ENCODE measurements around the gene CLIC4. TPM values are rescaled to one million over a fixed set of nuclear protein-coding genes. Genes with fewer than 3 reads are reported as not detected.
"Not testable (repeated sequence)": the region's sequence is repeated elsewhere in the genome, so short reads cannot be mapped to it uniquely, and the experiment has no call there.

The CLIC4 gene
- 1 to 10 TPM; 3.0 to 3.8 TPM for total RNA-seq
- 1 to 10 TPM in 1 of 2 donors, under 1 TPM in 1; 0.62 to 1.9 TPM for polyA plus RNA-seq

- Mint-ChIP-seq H3K36me3 (peaks cover 0 to 2% of the 10 kb centered on the region in 2 donors), H3K27me3 (peaks cover 6 to 9% of the 10 kb centered on the region in 2 donors), H3K4me1 (peaks cover 2 to 21% (median 11%) of the 10 kb centered on the region in 4 donors), H3K4me3 (peak within 1 kb of the TSS; percentile 83 to 93 (median 87)), H3K27ac (peak within 1 kb of the TSS; percentile 58 to 90 (median 86)), H3K9me3 (no peaks in the 10 kb centered on the region)
- DNase-seq, result peak; percentile 98 to 99 (median 99)
- CTCF ChIA-PET (ENCODE audit: partially characterized antibody), result interaction anchor here (0.8 to 3.5 kb wide), 8 partner anchors 11 to 595 kb away, joined by 3 to 26 read pairs (median 4); no protein-coding TSS in a partner anchor
- Histone ChIP-seq H3K9me3 (ENCODE audit: control insufficient read depth in 1 of 2, low read length in 2 of 2) (no peaks in the 10 kb centered on the region), H3K4me1 (ENCODE audit: insufficient read depth, low read length) (peaks cover 26% of the 10 kb centered on the region), H3K27ac (ENCODE audit: low read depth, low read length) (peak within 1 kb of the TSS; percentile 55), H3K4me3 (ENCODE audit: low read length in 2 of 2) (peak within 1 kb of the TSS in 1 of 2 donors; percentile 58), H3K27me3 (ENCODE audit: insufficient read depth, low read length) (no peaks in the 10 kb centered on the region), H3K36me3 (ENCODE audit: insufficient read depth, low read length) (no peaks in the 10 kb centered on the region)
- POLR2A ChIA-PET (ENCODE audit: partially characterized antibody), result interaction anchor here (0.5 to 1.9 kb wide), 15 partner anchors 9 to 1842 kb away, joined by 3 to 9 read pairs (median 3); partner anchors contain the start of genes SRRM1 and SYF2
- intact Hi-C loops (cut with micrococcal nuclease), result loop anchor here (1.0 to 10.0 kb wide), 5 partner anchors 86 to 786 kb away; partner anchors contain the start of genes MACO1, PNRC2, RCAN3 and SRRM1
Observed at GRCh38 chr1:24744911-24745710, at the start of gene CLIC4. Gene CLIC4, plus strand, starts transcription at chr1:24745447. Its CDS starts 107 bp downstream, at chr1:24745554.

GRCh38 chr1:24696041-24696755, 49.0 kb upstream of the CLIC4 start:
- DNase-seq, result no peak
- Mint-ChIP-seq H3K4me1 (peaks cover 0 to 6% (median 2%) of the 10 kb centered on the region in 4 donors), H3K27ac (no peak overlapping the region), H3K4me3 (no peak overlapping the region), H3K36me3 (no peaks in the 10 kb centered on the region), H3K27me3 (no peaks in the 10 kb centered on the region), H3K9me3 (no peaks in the 10 kb centered on the region)
- Histone ChIP-seq H3K4me1 (ENCODE audit: insufficient read depth, low read length) (no peaks in the 10 kb centered on the region), H3K27ac (ENCODE audit: low read depth, low read length) (no peak overlapping the region), H3K9me3 (ENCODE audit: control insufficient read depth in 1 of 2, low read length in 2 of 2) (no peaks in the 10 kb centered on the region), H3K4me3 (ENCODE audit: low read length in 2 of 2) (no peak overlapping the region), H3K27me3 (ENCODE audit: insufficient read depth, low read length) (no peaks in the 10 kb centered on the region), H3K36me3 (ENCODE audit: insufficient read depth, low read length) (no peaks in the 10 kb centered on the region)
- intact Hi-C loops (cut with micrococcal nuclease), result no loop called here
- POLR2A ChIA-PET (ENCODE audit: partially characterized antibody), result interaction anchor here (1.7 kb wide), 1 partner anchor 9 kb away, joined by 5 read pairs; no protein-coding TSS in a partner anchor
- CTCF ChIA-PET (ENCODE audit: partially characterized antibody), result interaction anchor here (0.7 to 2.6 kb wide), 3 partner anchors 134 to 728 kb away, joined by 3 to 10 read pairs (median 5); no protein-coding TSS in a partner anchor

- POLR2A ChIA-PET (ENCODE audit: partially characterized antibody), result interaction anchor here (1.7 kb wide), 1 partner anchor 9 kb away, joined by 5 read pairs; no protein-coding TSS in a partner anchor
- CTCF ChIA-PET (ENCODE audit: partially characterized antibody), result interaction anchor here (0.7 to 2.6 kb wide), 4 partner anchors 9 to 729 kb away, joined by 3 to 10 read pairs (median 3); no protein-coding TSS in a partner anchor
- H3K4me1 ChIP-seq (ENCODE audit: insufficient read depth, low read length), result no peaks in the 10 kb centered on the region
- H3K36me3 ChIP-seq (ENCODE audit: insufficient read depth, low read length), result no peaks in the 10 kb centered on the region
- no peaks in the 10 kb centered on the region for H3K27me3 Mint-ChIP-seq
- no peaks in the 10 kb centered on the region for H3K27me3 ChIP-seq (ENCODE audit: insufficient read depth, low read length)
- H3K9me3 Mint-ChIP-seq, result no peaks in the 10 kb centered on the region
- H3K27ac Mint-ChIP-seq, result peak overlapping the region in 2 of 7 donors; percentile 9 to 19
- no peak overlapping the region for H3K4me3 ChIP-seq (ENCODE audit: low read length in 2 of 2)
- H3K27ac ChIP-seq (ENCODE audit: low read depth, low read length), result no peak overlapping the region
- H3K4me3 Mint-ChIP-seq, result peak overlapping the region in 1 of 8 donors; percentile 32
- DNase-seq, result no peak
- intact Hi-C loops (cut with micrococcal nuclease), result no loop called here
- H3K9me3 ChIP-seq (ENCODE audit: control insufficient read depth in 1 of 2, low read length in 2 of 2), result no peaks in the 10 kb centered on the region
- H3K36me3 Mint-ChIP-seq, result no peaks in the 10 kb centered on the region
- peaks cover 0 to 6% (median 2%) of the 10 kb centered on the region in 4 donors for H3K4me1 Mint-ChIP-seq
Observed at GRCh38 chr1:24696756-24697330, 48.4 kb upstream of the CLIC4 start.

GRCh38 chr1:24697453-24698001, 47.7 kb upstream of the CLIC4 start:
- H3K4me3 Mint-ChIP-seq; POLR2A ChIA-PET (ENCODE audit: partially characterized antibody); H3K9me3 ChIP-seq (ENCODE audit: control insufficient read depth in 1 of 2, low read length in 2 of 2); H3K36me3 ChIP-seq (ENCODE audit: insufficient read depth, low read length); DNase-seq; H3K4me3 ChIP-seq (ENCODE audit: low read length in 2 of 2); H3K27me3 ChIP-seq (ENCODE audit: insufficient read depth, low read length); H3K4me1 ChIP-seq (ENCODE audit: insufficient read depth, low read length); H3K36me3 Mint-ChIP-seq; H3K4me1 Mint-ChIP-seq; intact Hi-C loops (cut with micrococcal nuclease); H3K27ac ChIP-seq (ENCODE audit: low read depth, low read length); H3K9me3 Mint-ChIP-seq; H3K27ac Mint-ChIP-seq; H3K27me3 Mint-ChIP-seq: not testable (repeated sequence)
- CTCF ChIA-PET (ENCODE audit: partially characterized antibody), result interaction anchor here (0.7 to 2.6 kb wide), 4 partner anchors 9 to 138 kb away, joined by 3 to 10 read pairs (median 3); no protein-coding TSS in a partner anchor

GRCh38 chr1:24698326-24698725, 46.9 kb upstream of the CLIC4 start:
- H3K36me3 Mint-ChIP-seq; H3K36me3 ChIP-seq (ENCODE audit: insufficient read depth, low read length); POLR2A ChIA-PET (ENCODE audit: partially characterized antibody); H3K27me3 Mint-ChIP-seq; H3K4me3 ChIP-seq (ENCODE audit: low read length in 2 of 2); H3K27me3 ChIP-seq (ENCODE audit: insufficient read depth, low read length); H3K27ac ChIP-seq (ENCODE audit: low read depth, low read length); intact Hi-C loops (cut with micrococcal nuclease); H3K9me3 ChIP-seq (ENCODE audit: control insufficient read depth in 1 of 2, low read length in 2 of 2); H3K4me1 ChIP-seq (ENCODE audit: insufficient read depth, low read length); H3K4me1 Mint-ChIP-seq; H3K9me3 Mint-ChIP-seq; DNase-seq; H3K4me3 Mint-ChIP-seq; H3K27ac Mint-ChIP-seq: not testable (repeated sequence)
- CTCF ChIA-PET (ENCODE audit: partially characterized antibody), result interaction anchor here (0.7 to 2.6 kb wide), 4 partner anchors 9 to 137 kb away, joined by 3 to 10 read pairs (median 4); no protein-coding TSS in a partner anchor

- CTCF ChIA-PET (ENCODE audit: partially characterized antibody), result interaction anchor here (0.9 to 2.1 kb wide), 3 partner anchors 11 to 131 kb away, joined by 3 to 12 read pairs (median 4); no protein-coding TSS in a partner anchor
- intact Hi-C loops (cut with micrococcal nuclease), result no loop called here
- POLR2A ChIA-PET (ENCODE audit: partially characterized antibody), result no interaction called here
Observed at GRCh38 chr1:24699628-24700027, 45.6 kb upstream of the CLIC4 start.

More at GRCh38 chr1:24699628-24700027, 45.6 kb upstream of the CLIC4 start:
- H3K27me3 ChIP-seq (ENCODE audit: insufficient read depth, low read length), result no peaks in the 10 kb centered on the region
- H3K36me3 Mint-ChIP-seq, result no peaks in the 10 kb centered on the region
- no peak overlapping the region for H3K4me3 Mint-ChIP-seq
- H3K4me1 ChIP-seq (ENCODE audit: insufficient read depth, low read length), result no peaks in the 10 kb centered on the region
- peaks cover 0 to 6% (median 2%) of the 10 kb centered on the region in 4 donors for H3K4me1 Mint-ChIP-seq
- no peak overlapping the region for H3K4me3 ChIP-seq (ENCODE audit: low read length in 2 of 2)
- H3K36me3 ChIP-seq (ENCODE audit: insufficient read depth, low read length), result no peaks in the 10 kb centered on the region
- H3K27ac Mint-ChIP-seq, result no peak overlapping the region
- H3K9me3 Mint-ChIP-seq, result no peaks in the 10 kb centered on the region
- H3K27ac ChIP-seq (ENCODE audit: low read depth, low read length), result no peak overlapping the region
- no peaks in the 10 kb centered on the region for H3K9me3 ChIP-seq (ENCODE audit: control insufficient read depth in 1 of 2, low read length in 2 of 2)
- no peaks in the 10 kb centered on the region for H3K27me3 Mint-ChIP-seq
- DNase-seq, result no peak

Data from CD4-positive, alpha-beta memory T cell (primary cell).